NT2/D1 (cell line): Measurements from ENCODE around the gene MUC5B.

Source experiments
- DNase-seq: peaks from one replicate; pipeline ENCODE4 v3.0.0-alpha.2; 2011; ENCODE audit warnings: low read depth, low spot score
- H3K27me3 ChIP-seq: 2 replicates; pipeline ENCODE4 v1.6.0; 2011; ENCODE audit warnings: mild to moderate bottlenecking; ENCODE audit not compliant: insufficient read length, insufficient read depth
- H3K36me3 ChIP-seq: 2 replicates; pipeline ENCODE4 v1.6.1; 2011; ENCODE audit warnings: mild to moderate bottlenecking, low read length, mixed read lengths; ENCODE audit not compliant: insufficient read depth, insufficient read length
- H3K4me1 ChIP-seq: 2 replicates; pipeline ENCODE4 v1.5.1; 2011; ENCODE audit not compliant: insufficient read depth, insufficient read length
- H3K4me3 ChIP-seq: 2 replicates; pipeline ENCODE4 v1.5.1; 2011; ENCODE audit warnings: low read depth; ENCODE audit not compliant: insufficient read length
- H3K9ac ChIP-seq: 2 replicates; pipeline ENCODE4 v1.6.0; 2011; ENCODE audit warnings: low read depth; ENCODE audit not compliant: insufficient read length
- H3K9me3 ChIP-seq: 2 replicates; pipeline ENCODE4 v1.5.1; 2011; ENCODE audit warnings: mild to moderate bottlenecking, low read length; ENCODE audit not compliant: insufficient read depth
- SUZ12 ChIP-seq: IDR thresholded peaks from 2 replicates; pipeline ENCODE4 v1.6.1; 2011; ENCODE audit not compliant: insufficient read length, insufficient read depth; ENCODE audit errors: extremely low read depth
- YY1 ChIP-seq: IDR thresholded peaks from 2 replicates; pipeline ENCODE4 v1.6.1; 2011; ENCODE audit not compliant: insufficient read length, insufficient read depth
- ZNF274 ChIP-seq: IDR thresholded peaks from 2 replicates; pipeline ENCODE4 v1.6.1; 2011; ENCODE audit warnings: mild to moderate bottlenecking, low read depth, low read length

MUC5B gene

DNA sequence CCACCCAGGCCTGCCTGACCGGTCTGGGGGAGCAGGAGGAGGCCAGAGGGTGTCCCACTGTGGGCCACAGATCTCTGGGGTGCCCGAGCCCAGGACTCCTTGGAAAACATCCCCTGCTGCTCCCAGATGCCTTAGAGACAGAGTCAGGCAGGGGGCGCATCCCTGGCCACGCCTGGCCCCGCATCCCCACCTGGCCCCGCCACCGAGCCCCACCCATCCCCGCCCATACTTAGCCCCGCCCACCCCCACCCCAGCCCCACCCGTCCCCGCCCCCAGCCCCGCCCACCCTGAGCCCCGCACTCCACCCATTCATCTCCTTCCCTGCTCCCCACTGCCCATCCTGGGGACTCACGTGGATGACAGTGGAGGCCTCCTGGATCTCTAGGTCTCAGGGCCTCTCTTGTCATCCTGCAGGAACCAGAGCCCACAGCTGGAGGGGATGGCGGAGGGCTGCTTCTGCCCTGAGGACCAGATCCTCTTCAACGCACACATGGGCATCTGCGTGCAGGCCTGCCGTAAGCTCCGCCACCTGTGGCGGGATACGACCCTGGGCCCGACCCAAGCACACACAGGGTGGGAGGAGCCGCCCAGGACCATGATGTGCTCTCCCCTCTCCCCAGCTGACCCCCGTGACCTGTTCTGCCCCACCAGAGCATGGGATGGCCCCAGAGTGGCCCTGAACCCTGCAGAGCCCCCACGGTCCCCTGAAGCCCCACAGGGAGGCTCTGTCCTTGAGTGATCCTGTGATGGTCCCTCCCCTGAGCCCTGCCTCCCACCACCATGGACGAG is 33.6 kb downstream of the MUC5B start:
- TF ChIP-seq SUZ12 (no peak), YY1 (no peak), ZNF274 (no peak)
- H3K36me3 ChIP-seq, result no peaks in the 10 kb centered on the region
- H3K4me1 ChIP-seq, result peaks cover 26% of the 10 kb centered on the region
- H3K4me3 ChIP-seq, result no peak overlapping the region
- H3K27me3 ChIP-seq, result peaks cover 10% of the 10 kb centered on the region
- no peak overlapping the region for H3K9ac ChIP-seq
- DNase-seq, result no peak
- H3K9me3 ChIP-seq, result 0 out of 2 replicates have a peak, but pooled peaks cover under 1% of the 10 kb centered on the region

DNA sequence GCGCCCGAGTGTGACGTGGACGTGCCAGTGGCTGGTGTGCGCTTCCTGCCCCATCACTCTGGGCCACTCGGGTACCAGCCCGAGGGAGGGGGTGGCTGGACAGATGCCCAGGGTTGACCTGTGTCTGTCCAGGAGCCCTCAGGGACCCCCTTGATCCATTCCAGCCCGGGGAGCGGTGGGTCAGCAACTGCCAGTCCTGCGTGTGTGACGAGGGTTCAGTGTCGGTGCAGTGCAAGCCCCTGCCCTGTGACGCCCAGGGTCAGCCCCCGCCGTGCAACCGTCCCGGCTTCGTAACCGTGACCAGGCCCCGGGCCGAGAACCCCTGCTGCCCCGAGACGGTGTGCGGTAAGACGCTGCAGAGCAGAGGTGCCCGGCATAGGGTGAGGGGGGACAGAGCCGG is 34.5 kb downstream of the MUC5B start:
- Histone ChIP-seq H3K9me3 (no peaks in the 10 kb centered on the region), H3K4me1 (peaks cover 31% of the 10 kb centered on the region), H3K36me3 (no peaks in the 10 kb centered on the region), H3K27me3 (peaks cover 1% of the 10 kb centered on the region), H3K4me3 (no peak overlapping the region), H3K9ac (no peak overlapping the region)
- no peak for TF ChIP-seq SUZ12
- no peak for TF ChIP-seq YY1
- TF ChIP-seq ZNF274, result no peak
- DNase-seq, result no peak

DNA sequence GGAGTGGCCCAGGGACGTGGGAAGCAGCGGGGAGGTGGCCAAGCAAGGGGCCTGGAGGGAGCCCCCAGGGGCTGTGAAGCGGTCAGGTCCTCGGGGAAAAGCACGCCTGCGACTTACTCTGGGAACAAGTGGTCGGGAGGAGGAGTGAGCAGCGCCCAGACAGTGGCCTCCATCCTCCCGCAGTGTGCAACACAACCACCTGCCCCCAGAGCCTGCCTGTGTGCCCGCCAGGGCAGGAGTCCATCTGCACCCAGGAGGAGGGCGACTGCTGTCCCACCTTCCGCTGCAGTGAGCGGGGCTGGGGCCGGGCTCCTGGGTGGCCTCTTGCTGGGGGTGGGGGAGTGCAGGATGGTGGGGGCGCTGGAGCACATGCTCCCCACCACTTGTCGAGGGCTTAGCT is 35.0 kb downstream of the MUC5B start:
- no peak overlapping the region for H3K9ac ChIP-seq
- H3K4me3 ChIP-seq, result no peak overlapping the region
- DNase-seq, result no peak
- TF ChIP-seq YY1 (no peak), SUZ12 (no peak), ZNF274 (no peak)
- H3K27me3 ChIP-seq, result no peaks in the 10 kb centered on the region
- no peaks in the 10 kb centered on the region for H3K9me3 ChIP-seq
- H3K4me1 ChIP-seq, result peaks cover 31% of the 10 kb centered on the region
- H3K36me3 ChIP-seq, result no peaks in the 10 kb centered on the region

DNA sequence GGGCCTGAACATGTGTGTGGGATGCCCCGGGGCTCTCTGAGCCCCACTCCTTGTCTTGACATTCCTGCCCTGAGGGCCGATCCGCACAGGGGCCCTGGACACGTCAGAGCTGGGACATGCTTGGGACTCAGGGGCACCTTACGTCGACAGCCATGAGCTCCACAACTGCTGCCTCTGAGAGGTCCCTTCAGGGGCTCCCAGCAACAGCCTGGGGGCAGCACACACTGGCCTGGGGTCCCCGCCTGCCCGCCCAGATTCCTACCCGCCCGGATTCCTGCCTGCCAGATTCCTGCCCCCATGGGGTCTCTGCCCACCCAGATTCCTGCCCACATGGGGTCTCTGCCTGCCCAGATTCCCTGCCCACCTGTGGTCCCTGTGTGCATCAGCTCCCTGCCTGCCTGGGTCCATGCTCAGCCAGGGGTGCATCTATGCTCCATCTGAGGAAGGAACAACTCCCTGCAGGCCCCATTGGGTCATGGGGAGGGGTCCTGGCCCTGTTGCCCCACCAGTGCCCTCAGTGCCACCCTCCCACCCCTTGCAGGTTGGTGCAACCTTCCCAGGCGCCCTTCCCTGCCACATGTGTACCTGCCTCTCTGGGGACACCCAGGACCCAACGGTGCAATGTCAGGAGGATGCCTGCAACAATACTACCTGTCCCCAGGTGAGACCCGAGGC is 35.7 kb downstream of the MUC5B start:
- Histone ChIP-seq H3K36me3 (no peaks in the 10 kb centered on the region), H3K4me1 (peaks cover 31% of the 10 kb centered on the region), H3K9ac (peak overlapping the region; percentile 21), H3K4me3 (no peak overlapping the region), H3K9me3 (no peaks in the 10 kb centered on the region), H3K27me3 (no peaks in the 10 kb centered on the region)
- no peak for TF ChIP-seq SUZ12
- TF ChIP-seq YY1, result no peak
- TF ChIP-seq ZNF274, result no peak
- DNase-seq, result no peak

DNA sequence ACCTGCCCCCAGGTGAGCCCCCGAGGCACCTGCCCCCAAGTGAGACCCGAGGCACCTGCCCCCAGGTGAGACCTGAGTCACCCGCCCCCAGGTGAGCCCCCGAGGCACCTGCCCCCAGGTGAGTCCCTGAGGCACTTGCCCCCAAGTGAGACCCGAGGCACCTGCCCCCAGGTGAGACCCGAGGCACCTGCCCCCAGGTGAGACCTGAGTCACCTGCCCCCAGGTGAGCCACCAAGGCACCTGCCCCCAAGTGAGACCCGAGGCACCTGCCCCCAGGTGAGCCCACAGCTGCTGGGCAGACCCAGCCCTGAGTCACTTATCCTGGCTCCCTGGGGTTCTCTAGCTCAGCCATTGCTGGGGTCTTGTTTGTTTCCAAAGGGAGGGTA is 36.2 kb downstream of the MUC5B start:
- peaks cover 31% of the 10 kb centered on the region for H3K4me1 ChIP-seq
- no peak overlapping the region for H3K9ac ChIP-seq
- no peaks in the 10 kb centered on the region for H3K9me3 ChIP-seq
- H3K4me3 ChIP-seq, result no peak overlapping the region
- DNase-seq, result no peak
- TF ChIP-seq ZNF274, result no peak
- no peak for TF ChIP-seq YY1
- no peak for TF ChIP-seq SUZ12
- H3K36me3 ChIP-seq, result no peaks in the 10 kb centered on the region
- no peaks in the 10 kb centered on the region for H3K27me3 ChIP-seq

DNA sequence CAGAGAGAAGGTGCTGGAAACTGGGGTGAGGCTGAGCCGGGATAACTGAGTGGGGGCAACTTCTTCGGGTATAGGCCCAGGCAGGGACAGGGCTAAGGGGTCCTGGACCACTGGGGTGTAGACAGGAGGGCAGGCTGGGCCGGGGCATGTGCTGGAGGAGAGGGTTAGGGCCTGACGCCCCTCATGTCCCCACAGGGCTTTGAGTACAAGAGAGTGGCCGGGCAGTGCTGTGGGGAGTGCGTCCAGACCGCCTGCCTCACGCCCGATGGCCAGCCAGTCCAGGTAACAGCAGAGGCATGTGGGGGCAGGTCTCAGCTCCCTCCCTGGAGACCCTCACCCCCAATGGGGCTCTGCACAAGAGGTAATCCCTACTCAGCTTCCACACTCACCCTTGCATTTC is 36.7 kb downstream of the MUC5B start:
- H3K9ac ChIP-seq, result no peak overlapping the region
- H3K4me1 ChIP-seq, result peaks cover 31% of the 10 kb centered on the region
- no peak overlapping the region for H3K4me3 ChIP-seq
- no peaks in the 10 kb centered on the region for H3K27me3 ChIP-seq
- no peaks in the 10 kb centered on the region for H3K36me3 ChIP-seq
- H3K9me3 ChIP-seq, result 0 out of 2 replicates have a peak, but pooled peaks cover under 1% of the 10 kb centered on the region
- DNase-seq, result no peak
- TF ChIP-seq SUZ12 (no peak), YY1 (no peak), ZNF274 (no peak)

DNA sequence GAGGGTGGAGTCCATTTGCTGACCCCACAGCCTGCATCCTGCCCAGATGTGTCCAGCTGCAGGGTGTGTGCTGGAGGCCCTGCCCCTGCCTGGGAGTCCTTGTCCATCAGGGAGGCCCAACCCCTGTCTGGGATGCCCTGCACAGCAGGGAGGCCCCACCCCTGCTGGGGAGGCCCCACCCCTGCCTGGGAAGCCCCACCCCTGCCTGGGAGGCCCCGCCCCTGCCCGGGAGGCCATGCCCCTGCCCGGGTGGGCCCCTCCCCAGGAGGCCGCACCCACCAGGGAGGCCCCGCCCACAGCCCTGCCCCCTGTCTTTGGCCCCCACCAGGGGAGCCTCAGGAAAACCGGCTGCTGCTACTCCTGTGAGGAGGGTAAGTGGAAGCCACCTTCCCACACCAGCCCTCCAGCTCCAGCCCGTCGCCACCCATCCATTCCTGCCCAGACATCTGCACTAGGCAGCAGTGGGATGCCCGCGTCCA is 37.2 kb downstream of the MUC5B start:
- Histone ChIP-seq H3K9me3 (peaks cover 6% of the 10 kb centered on the region), H3K4me1 (peaks cover 31% of the 10 kb centered on the region), H3K9ac (peak overlapping the region; percentile 16), H3K36me3 (no peaks in the 10 kb centered on the region), H3K27me3 (no peaks in the 10 kb centered on the region), H3K4me3 (no peak overlapping the region)
- no peak for TF ChIP-seq SUZ12
- no peak for TF ChIP-seq ZNF274
- TF ChIP-seq YY1, result no peak
- no peak for DNase-seq
